Measurements from ENCODE around the gene VASN. TPM values are rescaled to one million over a fixed set of nuclear protein-coding genes. Genes with fewer than 3 reads are reported as not detected.
A peak's percentile ranks its signal among the peaks of the same experiment; 100 is the strongest.

Gene VASN
- total RNA-seq, 1 donor from 2014 or later: 62.7 TPM

DNA sequence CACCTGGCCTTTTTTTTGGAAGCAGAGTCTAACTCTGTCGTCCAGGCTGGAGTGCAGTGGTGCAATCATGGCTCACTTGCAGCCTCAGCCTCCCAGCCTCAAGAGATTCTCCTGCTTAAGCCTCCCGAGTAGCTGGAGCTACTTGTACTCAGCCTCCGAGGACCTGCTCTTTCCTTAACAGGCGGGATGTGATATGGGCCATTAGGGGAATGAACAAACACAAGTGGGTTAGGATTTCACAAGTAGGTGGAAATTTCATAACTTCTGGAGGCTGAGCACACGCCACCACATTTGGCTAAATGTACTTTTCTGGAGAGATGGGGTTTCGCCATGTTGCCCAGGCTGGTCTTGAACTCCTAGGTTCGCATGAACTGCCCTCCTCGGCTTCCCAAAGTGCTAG is 24.6 kb upstream of the VASN start:
- Mint-ChIP-seq H3K4me1 (ENCODE audit: unreplicated experiment) (peaks cover 15% of the 10 kb centered on the region), H3K4me3 (ENCODE audit: unreplicated experiment) (no peak overlapping the region)

DNA sequence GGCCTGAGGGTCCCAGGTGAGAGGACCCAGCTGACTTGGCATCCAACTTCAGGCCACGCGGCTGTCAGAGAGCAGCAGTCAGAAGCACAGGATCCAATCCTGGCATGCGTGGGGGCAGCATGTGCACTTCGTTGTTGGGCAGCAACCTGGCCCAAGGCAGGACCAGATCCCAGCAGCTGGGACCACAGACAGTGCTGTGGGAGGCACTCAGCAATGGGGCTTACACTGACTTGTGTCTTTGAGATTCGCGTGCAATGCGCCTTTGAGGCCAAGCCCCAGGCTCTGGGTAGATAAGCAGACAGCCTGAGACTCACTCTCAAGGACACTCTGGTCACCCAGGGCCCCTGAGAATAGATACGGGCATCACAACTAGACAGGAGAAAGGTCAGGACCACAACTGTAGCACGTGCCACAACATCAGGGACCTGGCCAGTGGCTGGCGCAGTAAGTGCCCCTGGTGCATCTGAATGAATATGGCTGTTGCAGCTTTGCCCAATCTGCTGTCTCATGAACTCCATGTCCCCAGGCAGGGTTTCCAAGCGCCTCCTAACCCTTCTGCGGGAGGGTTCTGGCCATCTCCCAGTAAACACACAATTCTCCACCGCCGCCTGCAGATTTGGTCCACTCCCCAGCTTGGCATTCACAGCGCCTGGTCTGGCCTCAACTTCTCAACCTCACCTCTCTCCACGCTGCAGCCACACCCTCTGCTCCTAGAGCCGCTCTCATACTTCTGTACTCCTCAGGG is 23.7 kb upstream of the VASN start:
- Mint-ChIP-seq H3K9me3 (ENCODE audit: unreplicated experiment) (no peaks in the 10 kb centered on the region), H3K27me3 (ENCODE audit: unreplicated experiment) (no peaks in the 10 kb centered on the region), H3K4me3 (ENCODE audit: unreplicated experiment) (no peak overlapping the region), H3K27ac (ENCODE audit: unreplicated experiment) (no peak overlapping the region), H3K36me3 (ENCODE audit: unreplicated experiment) (no peaks in the 10 kb centered on the region), H3K4me1 (ENCODE audit: unreplicated experiment) (peaks cover 15% of the 10 kb centered on the region)
- TF ChIP-seq, protein P1, sequence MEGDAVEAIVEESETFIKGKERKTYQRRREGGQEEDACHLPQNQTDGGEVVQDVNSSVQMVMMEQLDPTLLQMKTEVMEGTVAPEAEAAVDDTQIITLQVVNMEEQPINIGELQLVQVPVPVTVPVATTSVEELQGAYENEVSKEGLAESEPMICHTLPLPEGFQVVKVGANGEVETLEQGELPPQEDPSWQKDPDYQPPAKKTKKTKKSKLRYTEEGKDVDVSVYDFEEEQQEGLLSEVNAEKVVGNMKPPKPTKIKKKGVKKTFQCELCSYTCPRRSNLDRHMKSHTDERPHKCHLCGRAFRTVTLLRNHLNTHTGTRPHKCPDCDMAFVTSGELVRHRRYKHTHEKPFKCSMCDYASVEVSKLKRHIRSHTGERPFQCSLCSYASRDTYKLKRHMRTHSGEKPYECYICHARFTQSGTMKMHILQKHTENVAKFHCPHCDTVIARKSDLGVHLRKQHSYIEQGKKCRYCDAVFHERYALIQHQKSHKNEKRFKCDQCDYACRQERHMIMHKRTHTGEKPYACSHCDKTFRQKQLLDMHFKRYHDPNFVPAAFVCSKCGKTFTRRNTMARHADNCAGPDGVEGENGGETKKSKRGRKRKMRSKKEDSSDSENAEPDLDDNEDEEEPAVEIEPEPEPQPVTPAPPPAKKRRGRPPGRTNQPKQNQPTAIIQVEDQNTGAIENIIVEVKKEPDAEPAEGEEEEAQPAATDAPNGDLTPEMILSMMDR (IDR thresholded peaks at IDR 0.05): no peak
- no peak for DNase-seq (ENCODE audit: extremely low spot score, unreplicated experiment)

More for the DNA sequence above, 24.6 kb upstream of the VASN start:
- no peaks in the 10 kb centered on the region for H3K27me3 Mint-ChIP-seq (ENCODE audit: unreplicated experiment)
- H3K36me3 Mint-ChIP-seq (ENCODE audit: unreplicated experiment): no peaks in the 10 kb centered on the region
- H3K27ac Mint-ChIP-seq (ENCODE audit: unreplicated experiment): no peak overlapping the region
- DNase-seq (ENCODE audit: extremely low spot score, unreplicated experiment): no peak
- H3K9me3 Mint-ChIP-seq (ENCODE audit: unreplicated experiment): no peaks in the 10 kb centered on the region
- TF ChIP-seq, protein P1 (IDR thresholded peaks at IDR 0.05): no peak

DNA sequence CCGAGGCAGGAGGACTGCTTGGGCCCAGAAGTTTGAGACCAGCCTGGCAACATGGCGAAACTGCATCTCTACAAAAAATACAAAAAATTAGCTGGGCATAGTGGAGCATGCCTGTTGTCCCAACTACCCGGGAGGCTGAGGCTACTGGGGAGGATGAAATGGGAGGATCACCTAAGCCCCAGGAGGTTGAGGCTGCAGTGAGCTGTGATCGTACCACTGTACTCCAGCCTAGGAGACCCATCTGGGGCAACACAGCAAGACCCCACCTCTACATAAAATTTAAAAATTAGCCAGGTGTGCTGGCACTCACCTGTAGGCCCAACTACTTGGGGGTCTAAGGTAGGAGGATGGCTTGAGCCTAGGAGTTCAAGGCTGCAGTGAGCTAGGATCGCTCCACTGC is 22.3 kb upstream of the VASN start:
- Mint-ChIP-seq H3K27me3 (ENCODE audit: unreplicated experiment) (no peaks in the 10 kb centered on the region), H3K4me1 (ENCODE audit: unreplicated experiment) (peaks cover 15% of the 10 kb centered on the region), H3K4me3 (ENCODE audit: unreplicated experiment) (no peak overlapping the region), H3K36me3 (ENCODE audit: unreplicated experiment) (no peaks in the 10 kb centered on the region), H3K9me3 (ENCODE audit: unreplicated experiment) (no peaks in the 10 kb centered on the region), H3K27ac (ENCODE audit: unreplicated experiment) (no peak overlapping the region)
- no peak for DNase-seq (ENCODE audit: extremely low spot score, unreplicated experiment)
- TF ChIP-seq, protein P1 (IDR thresholded peaks at IDR 0.05): no peak

DNA sequence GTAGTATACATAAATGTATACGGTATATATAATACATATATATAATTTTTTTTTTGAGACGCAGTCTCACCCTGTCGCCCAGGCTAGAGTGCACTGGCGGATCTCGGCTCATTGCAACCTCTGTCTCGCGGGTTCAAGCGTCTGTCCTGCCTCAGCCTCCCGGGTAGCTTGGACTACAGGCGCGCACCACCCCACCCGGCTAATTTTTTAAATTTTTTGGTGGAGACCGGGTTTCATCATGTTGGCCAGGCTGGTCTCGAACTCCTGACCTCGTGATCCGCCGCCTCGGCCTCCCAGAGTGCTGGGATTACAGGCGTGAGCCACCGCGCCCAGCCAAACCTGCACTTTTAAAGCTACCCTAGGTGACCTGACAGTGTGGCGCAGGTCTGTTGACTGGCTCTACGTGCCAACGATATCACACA is 21.3 kb upstream of the VASN start:
- Mint-ChIP-seq H3K4me3 (ENCODE audit: unreplicated experiment) (peak overlapping the region; percentile 86), H3K27ac (ENCODE audit: unreplicated experiment) (peak overlapping the region; percentile 80), H3K27me3 (ENCODE audit: unreplicated experiment) (no peaks in the 10 kb centered on the region), H3K9me3 (ENCODE audit: unreplicated experiment) (no peaks in the 10 kb centered on the region), H3K4me1 (ENCODE audit: unreplicated experiment) (peaks cover 15% of the 10 kb centered on the region), H3K36me3 (ENCODE audit: unreplicated experiment) (no peaks in the 10 kb centered on the region)
- TF ChIP-seq, protein P1 (IDR thresholded peaks at IDR 0.05): no peak
- DNase-seq (ENCODE audit: extremely low spot score, unreplicated experiment): no peak

DNA sequence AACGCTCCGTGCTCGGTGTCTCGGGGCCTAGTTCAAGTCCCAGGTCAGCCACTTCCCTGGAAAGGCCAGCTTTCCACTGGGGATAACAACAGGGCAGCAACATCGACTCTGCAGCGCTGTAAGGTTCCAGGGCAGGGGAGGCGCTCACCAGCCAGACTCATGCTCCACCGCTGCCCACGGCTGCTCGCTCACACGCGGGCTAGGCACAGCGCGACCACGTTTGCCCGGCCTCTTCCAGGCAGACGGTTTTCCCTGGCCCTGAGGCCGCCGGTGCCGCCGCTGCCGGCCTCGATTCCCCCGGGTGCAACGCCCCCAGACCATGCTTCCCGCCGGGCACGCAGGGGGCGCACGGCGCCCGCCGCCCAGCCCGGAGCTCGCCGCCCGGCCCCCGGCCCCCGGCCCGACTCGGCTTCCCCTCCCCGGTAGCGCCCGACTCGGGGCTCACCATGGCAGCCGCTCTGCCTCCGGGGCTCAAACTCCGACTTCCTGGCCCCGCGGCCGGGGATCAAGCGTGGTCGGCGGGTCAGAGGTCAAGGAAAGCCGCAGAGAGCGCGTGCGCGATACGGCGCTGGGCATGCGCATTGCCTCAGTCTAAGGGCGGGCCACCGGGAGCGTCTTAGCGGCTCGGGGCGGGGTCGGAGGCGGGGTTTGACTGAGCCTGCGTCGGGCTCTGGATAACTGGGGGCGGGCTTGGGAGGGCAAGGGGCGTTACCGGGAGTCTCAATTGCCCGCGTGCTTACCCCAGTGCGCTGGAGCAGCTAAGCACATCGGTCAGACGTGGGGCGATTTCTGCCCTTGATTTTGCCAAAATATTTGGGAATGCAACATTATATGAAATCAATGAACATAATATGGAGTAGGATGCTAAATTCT is 20.6 kb upstream of the VASN start, which contains the start of gene PAM16:
TSS of gene PAM16 (minus strand) at position 535 of the 873 bp plus-strand sequence. CDS start at position 448, 87 bp downstream.
- DNase-seq (ENCODE audit: extremely low spot score, unreplicated experiment): peak; percentile 97
- Mint-ChIP-seq H3K9me3 (ENCODE audit: unreplicated experiment) (no peaks in the 10 kb centered on the region), H3K36me3 (ENCODE audit: unreplicated experiment) (no peaks in the 10 kb centered on the region), H3K27ac (ENCODE audit: unreplicated experiment) (peak within 1 kb of the TSS; percentile 80), H3K27me3 (ENCODE audit: unreplicated experiment) (no peaks in the 10 kb centered on the region), H3K4me3 (ENCODE audit: unreplicated experiment) (peak within 1 kb of the TSS; percentile 86), H3K4me1 (ENCODE audit: unreplicated experiment) (peaks cover 15% of the 10 kb centered on the region)
- TF ChIP-seq, protein P1 (IDR thresholded peaks at IDR 0.05): peak; percentile 35

Measured in osteocyte (in vitro differentiated cells).